CD4-positive, alpha-beta T cell treated with Interleukin-2 at 100 ng/mL for 4 hours (primary cell): ENCODE data around the gene DDX24.
A peak's percentile ranks its signal among the peaks of the same experiment; 100 is the strongest.

Experiments used
- DNase-seq: peaks from one replicate; pipeline ENCODE4 v3.0.0-alpha.2; 2020; ENCODE audit warnings: low spot score

DDX24 gene

DNA sequence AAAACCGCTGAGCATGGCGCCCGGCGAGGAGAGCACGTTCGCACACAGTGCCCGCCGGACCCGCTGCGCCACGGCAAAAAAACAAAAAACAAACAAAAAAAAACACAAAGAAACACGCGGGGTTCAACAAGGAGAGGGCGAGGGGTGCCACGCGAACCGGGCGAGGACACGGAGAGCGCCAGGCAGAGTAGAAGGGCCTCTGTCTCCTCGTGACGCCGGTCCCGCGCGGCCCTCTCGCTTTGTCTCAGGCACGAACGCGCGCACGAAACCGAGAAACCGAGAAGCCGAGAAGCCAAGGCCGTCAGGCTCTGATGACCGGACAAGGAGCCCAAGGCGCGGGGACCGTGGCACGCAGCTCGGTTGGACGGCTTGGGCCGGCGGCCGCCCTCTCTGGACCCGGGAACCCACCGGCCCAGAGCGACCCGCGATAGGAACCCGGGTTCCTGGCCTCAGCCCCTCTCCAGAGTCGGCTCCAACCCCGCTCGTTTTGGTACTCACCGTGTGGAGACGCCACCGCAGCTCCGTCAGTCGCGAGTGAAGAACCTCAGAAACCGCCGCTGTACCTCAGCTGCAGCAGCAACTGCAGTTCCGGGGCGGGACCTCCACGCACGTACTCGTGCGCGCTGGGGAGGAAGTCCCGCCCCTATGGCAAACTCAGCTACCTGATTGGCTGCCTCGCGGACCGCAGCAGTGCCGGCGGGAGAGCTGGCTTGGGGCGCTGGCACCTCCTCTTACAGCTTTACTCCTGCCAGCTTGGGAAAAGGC lies at the start of gene DDX24, which contains the start of gene IFI27L1:
Gene DDX24, minus strand, starts transcription at position 582 of the 765 bp plus-strand sequence. CDS start 1,460 bp downstream, outside the sequence.
Gene IFI27L1, plus strand, starts transcription at position 690 of the 765 bp plus-strand sequence. CDS start 15,628 bp downstream, outside the sequence.
- peak; percentile 97 for DNase-seq

DNA sequence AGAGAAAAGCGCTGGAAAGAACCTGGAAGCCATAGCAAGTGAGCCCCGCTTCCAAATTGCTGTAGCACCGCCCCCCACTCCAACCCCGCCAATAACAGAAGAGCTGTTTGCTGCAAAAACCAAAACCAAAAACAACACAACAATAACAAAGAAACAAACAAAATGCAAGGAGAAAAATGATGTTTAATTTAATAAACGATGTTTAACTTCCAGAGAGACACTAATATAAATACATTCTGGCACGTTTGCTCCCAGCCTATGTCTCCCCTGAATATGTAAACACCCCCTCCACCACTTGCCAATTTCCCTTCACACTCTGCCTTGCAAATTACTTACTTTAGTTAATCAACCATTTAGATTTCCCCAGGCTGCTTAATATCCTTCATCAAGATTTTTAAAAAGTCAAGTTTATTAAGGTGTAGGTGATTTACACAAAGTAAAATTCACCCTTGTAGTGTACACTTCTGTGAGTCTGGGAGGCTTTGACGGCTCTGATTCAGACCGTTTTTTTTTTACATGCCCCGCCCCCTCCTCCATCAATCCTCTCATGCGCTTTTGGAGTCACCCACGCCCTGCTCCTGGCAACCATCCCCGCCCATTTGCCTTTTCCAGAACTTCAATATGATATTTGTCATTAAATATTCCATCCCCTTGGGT lies 48.9 kb upstream of the DDX24 start:
- peak; percentile 4 for DNase-seq

GRCh38 chr14:94129111-94129757 lies 48.2 kb upstream of the DDX24 start, which contains the start of gene IFI27L2:
IFI27L2 (minus strand) TSS chr14:94129604; CDS start chr14:94129564, 40 bp downstream.
- peak; percentile 68 for DNase-seq

DNA sequence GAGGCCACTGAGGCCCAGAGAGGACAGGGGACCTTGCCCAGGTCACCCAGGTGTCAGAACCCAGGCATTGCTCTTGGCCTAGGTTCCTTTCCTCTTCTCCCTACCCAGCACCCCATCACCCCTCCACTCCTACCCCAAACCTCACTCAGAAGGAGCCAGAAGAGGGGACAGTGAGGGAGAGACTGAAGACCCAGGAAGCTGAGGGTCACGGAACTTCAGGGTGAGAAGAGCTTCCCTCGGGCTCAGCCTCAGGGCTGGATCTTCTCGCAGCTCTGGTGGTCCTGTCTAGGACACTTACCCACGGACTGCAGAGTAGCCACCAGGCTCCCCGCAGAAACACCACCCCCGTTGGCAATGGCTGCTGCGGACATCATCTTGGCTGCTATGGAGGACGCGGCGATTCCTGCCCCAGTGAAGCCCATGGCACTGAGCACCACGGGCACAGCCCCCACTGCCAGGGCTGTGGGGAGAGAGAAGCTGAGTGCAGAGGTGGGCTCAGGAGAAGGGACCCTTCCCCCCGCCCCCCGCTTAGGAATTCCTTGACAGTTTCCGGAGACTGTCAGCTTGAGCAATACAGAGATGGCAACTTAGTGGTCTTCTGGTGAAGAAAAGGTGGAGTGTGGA lies 47.3 kb upstream of the DDX24 start:
- DNase-seq = no peak

GRCh38 chr14:94127330-94127729 lies 46.3 kb upstream of the DDX24 start:
- no peak for DNase-seq

- no peak for DNase-seq
These were observed 45.8 kb upstream of the DDX24 start for GRCh38 chr14:94126800-94127199.

DNA sequence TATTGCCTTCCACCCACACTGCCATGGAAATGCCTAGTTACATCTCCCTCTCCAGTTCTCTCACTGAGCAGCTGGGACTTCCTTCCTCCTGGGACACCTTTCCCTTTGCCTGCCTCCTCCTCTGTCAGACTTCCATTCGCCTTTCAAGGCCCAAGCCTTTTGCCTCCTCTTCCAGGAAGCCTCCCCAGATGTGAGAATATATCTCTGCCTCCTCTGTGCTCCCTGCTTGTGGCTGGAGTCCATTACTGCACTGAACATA lies 45.3 kb upstream of the DDX24 start:
- DNase-seq = no peak

GRCh38 chr14:94125659-94126418 lies 44.8 kb upstream of the DDX24 start:
- no peak for DNase-seq

- no peak for DNase-seq
These were observed 43.8 kb upstream of the DDX24 start for GRCh38 chr14:94124582-94125377.

DNA sequence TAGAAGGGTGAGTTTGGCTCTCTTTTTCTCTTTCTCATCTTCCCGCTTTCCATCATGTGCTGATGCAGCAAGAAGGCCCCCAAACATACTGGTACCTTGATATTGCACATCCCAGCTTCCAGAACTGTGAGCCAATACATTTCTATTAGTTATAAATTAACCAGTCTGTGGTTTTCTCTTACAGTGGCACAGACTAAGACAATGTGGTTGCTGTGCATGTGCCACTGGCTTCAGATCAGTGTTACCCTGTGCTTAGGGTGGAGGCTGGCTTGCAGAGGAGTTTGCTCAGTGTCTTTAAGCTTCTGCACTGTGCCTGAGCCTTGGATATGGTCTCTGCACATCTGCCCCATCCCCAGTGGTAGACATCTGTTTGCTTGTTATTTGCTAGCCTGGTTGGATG lies 42.9 kb upstream of the DDX24 start:
- no peak for DNase-seq

DNA sequence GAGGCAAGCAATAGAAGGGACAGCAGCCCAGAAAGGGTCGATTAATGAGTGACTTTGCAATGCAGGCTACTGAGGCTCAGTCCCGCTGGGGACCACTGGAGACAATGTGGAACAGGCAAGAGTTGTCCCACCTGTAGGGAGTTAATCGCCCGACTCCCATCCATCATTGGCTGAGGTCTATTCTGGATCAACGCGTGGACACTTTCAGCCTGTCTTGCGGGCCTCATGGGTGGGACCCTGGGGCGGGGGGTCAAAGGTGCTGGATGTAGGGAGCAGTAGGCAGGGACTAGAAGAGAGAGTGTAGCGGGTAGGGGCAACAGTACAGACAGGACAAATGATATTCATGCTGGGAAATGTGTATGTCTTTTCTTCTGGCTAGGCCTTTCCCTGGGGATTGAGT lies 42.3 kb upstream of the DDX24 start:
- no peak for DNase-seq

DNA sequence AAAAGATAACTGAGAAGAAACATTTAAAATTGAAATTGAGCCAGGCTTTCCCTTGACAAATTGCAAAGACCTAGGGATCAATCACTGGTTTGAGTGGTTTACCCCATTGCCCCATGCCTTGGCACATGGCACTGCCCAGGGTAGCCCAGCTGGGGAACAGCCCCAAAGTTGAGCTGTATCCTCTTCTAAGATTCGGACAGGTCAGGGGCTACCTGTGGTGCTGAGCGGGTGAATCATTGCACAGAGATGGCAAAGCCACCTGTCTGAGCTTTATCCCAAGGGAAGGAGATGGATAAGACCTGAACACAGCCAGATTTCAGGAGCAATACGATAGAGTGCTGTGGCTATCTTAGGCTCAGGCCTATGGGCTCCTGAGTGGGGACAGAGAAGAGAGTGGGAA lies 41.4 kb upstream of the DDX24 start:
- DNase-seq = no peak

DNA sequence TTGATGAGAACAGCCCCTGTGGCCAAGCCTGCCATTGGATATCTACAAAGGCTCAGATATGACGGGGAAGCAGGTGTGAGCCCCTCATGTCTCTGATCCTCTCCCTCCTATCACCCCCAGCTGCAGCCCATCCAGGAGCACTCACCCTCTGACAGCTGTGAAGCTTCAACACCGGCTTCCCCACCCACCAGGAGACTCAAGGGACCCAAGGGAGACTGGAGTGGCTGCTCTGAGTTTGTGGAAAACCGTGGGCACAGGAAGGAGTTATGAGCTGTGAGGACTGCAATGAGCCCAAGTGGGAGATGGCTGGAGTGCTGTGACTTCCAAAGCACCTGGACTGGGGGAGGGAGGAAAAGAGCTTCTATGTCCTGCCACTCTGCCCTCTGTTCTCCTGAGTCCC lies 40.5 kb upstream of the DDX24 start:
- DNase-seq = no peak

DNA sequence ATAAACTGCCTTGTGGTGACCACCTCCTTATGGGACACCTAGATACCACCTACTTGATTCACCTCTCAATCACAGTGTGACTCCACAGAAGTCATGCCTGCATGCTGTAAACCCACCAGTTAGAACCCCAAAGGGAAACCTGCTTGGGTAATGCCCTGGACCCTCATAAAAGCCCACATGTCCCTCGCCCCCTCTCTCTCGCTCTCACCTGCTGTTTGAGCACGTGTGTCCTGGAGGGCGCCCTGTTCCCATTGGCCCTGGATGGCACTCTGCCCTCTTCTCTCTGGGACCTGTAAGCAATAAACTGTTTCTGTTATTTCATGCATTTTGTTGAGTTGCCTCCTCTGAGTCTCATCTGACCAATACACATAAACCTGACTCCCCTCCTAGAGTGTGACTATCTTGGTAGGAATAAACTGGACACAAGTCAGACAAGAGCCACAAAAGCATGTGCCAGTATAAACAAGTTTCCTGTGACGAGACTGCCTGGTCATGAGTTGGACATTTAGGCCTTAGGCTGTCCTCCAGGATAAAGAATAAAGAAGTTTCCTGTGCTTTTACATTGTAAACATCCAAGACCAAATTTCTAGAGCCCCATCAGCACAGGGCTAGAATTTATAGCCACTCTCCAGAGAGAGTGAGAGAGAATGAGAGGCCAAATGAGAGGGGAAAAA lies 39.8 kb upstream of the DDX24 start:
- DNase-seq = no peak

GRCh38 chr14:94119071-94119470 lies 38.1 kb upstream of the DDX24 start:
- DNase-seq = no peak

GRCh38 chr14:94117856-94118255 lies 36.9 kb upstream of the DDX24 start:
- no peak for DNase-seq

GRCh38 chr14:94116701-94117100 lies 35.7 kb upstream of the DDX24 start:
- no peak for DNase-seq

GRCh38 chr14:94115631-94116030 lies 34.6 kb upstream of the DDX24 start:
- no peak for DNase-seq

DNA sequence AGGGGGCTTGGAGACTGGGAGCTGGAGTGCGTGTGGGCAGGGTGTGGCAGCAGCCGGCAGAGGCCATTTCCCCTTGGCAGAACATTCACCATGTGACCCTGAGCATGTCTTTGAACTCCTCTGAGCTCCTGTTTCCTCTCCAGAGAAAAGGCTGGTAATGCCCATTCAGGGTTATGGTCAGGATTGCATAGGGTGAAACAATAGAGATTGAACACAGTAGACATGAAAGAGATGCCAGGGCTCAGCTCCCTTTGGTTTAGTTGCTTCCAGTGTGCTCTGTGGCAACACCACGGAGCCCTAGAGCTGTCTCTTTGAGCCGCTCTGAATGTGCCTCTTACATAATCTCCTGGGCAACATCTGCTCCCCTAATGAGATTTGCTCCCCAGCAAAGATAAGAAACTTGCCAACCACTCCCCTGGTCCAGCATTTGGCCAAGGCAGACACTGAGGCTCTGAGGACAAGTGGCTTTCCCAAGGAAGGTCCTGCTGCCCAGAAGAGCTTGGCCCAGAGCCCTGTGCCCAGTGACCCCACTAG lies 34.1 kb upstream of the DDX24 start:
- no peak for DNase-seq

- DNase-seq = no peak
These were observed 33.6 kb upstream of the DDX24 start for GRCh38 chr14:94114589-94115057.
